ENCODE measurements around the gene WDR89.
A peak's percentile ranks its signal among the peaks of the same experiment; 100 is the strongest.

Gene WDR89

GRCh38 chr14:63555572-63555971, 86.1 kb downstream of the WDR89 start:
- Histone ChIP-seq H3K79me2 (ENCODE audit: insufficient read depth, low read length) (no peaks in the 10 kb centered on the region), H3K9me2 (replicated peaks; ENCODE audit: low read depth, low read length) (no peaks in the 10 kb centered on the region)

GRCh38 chr14:63551332-63551731, 90.3 kb downstream of the WDR89 start:
- no peak overlapping the region for H3K4me3 ChIP-seq (ENCODE audit: low read length, poor library complexity, severe bottlenecking)
- TF ChIP-seq CTCF (conservative IDR thresholded peaks at IDR 0.05; ENCODE audit: low read length) = no peak
- no peak for TF ChIP-seq EZH2phosphoT487 (IDR thresholded peaks at IDR 0.05; ENCODE audit: borderline replicate concordance)
- H3K9me3 ChIP-seq (ENCODE audit: insufficient read depth, low read depth, low read length) = no peaks in the 10 kb centered on the region
- no peak overlapping the region for H3K4me2 ChIP-seq (ENCODE audit: low read depth, low read length, poor library complexity, severe bottlenecking)
- H3F3A ChIP-seq (ENCODE audit: low read depth) = no peaks in the 10 kb centered on the region
- no peak overlapping the region for H3K9ac ChIP-seq (ENCODE audit: low read depth, low read length, poor library complexity, severe bottlenecking)
- no peaks in the 10 kb centered on the region for H3K27me3 ChIP-seq (ENCODE audit: insufficient read depth, low read length, poor library complexity, severe bottlenecking)
- no peaks in the 10 kb centered on the region for H3K9me2 ChIP-seq (replicated peaks; ENCODE audit: low read depth, low read length)
- no peaks in the 10 kb centered on the region for H3K79me2 ChIP-seq (ENCODE audit: insufficient read depth, low read length)
- no peaks in the 10 kb centered on the region for H4K20me1 ChIP-seq (ENCODE audit: insufficient read depth, low read length, poor library complexity, severe bottlenecking)
- peak overlapping the region; percentile 45 for H2AFZ ChIP-seq (ENCODE audit: low read length)
- H3K36me3 ChIP-seq (ENCODE audit: insufficient read depth, low read length) = no peaks in the 10 kb centered on the region
- H3K4me1 ChIP-seq (ENCODE audit: insufficient read depth, low read length, poor library complexity, severe bottlenecking) = no peaks in the 10 kb centered on the region

More at GRCh38 chr14:63555572-63555971, 86.1 kb downstream of the WDR89 start:
- no peak overlapping the region for H2AFZ ChIP-seq (ENCODE audit: low read length)
- H3K27me3 ChIP-seq (ENCODE audit: insufficient read depth, low read length, poor library complexity, severe bottlenecking) = no peaks in the 10 kb centered on the region
- no peaks in the 10 kb centered on the region for H3K4me1 ChIP-seq (ENCODE audit: insufficient read depth, low read length, poor library complexity, severe bottlenecking)
- no peak overlapping the region for H3K4me2 ChIP-seq (ENCODE audit: low read depth, low read length, poor library complexity, severe bottlenecking)
- no peak for TF ChIP-seq CTCF (conservative IDR thresholded peaks at IDR 0.05; ENCODE audit: low read length)
- no peak for TF ChIP-seq EZH2phosphoT487 (IDR thresholded peaks at IDR 0.05; ENCODE audit: borderline replicate concordance)
- H3K4me3 ChIP-seq (ENCODE audit: low read length, poor library complexity, severe bottlenecking) = no peak overlapping the region
- H3K9me3 ChIP-seq (ENCODE audit: insufficient read depth, low read depth, low read length) = no peaks in the 10 kb centered on the region
- H3F3A ChIP-seq (ENCODE audit: low read depth) = no peaks in the 10 kb centered on the region
- H3K36me3 ChIP-seq (ENCODE audit: insufficient read depth, low read length) = no peaks in the 10 kb centered on the region
- H4K20me1 ChIP-seq (ENCODE audit: insufficient read depth, low read length, poor library complexity, severe bottlenecking) = no peaks in the 10 kb centered on the region
- no peak overlapping the region for H3K9ac ChIP-seq (ENCODE audit: low read depth, low read length, poor library complexity, severe bottlenecking)

- no peak overlapping the region for H3K4me3 ChIP-seq (ENCODE audit: low read length, poor library complexity, severe bottlenecking)
- no peaks in the 10 kb centered on the region for H3K36me3 ChIP-seq (ENCODE audit: insufficient read depth, low read length)
- H3K9me3 ChIP-seq (ENCODE audit: insufficient read depth, low read depth, low read length) = no peaks in the 10 kb centered on the region
- H3K4me2 ChIP-seq (ENCODE audit: low read depth, low read length, poor library complexity, severe bottlenecking) = no peak overlapping the region
- peaks cover 2% of the 10 kb centered on the region for H3K4me1 ChIP-seq (ENCODE audit: insufficient read depth, low read length, poor library complexity, severe bottlenecking)
- H2AFZ ChIP-seq (ENCODE audit: low read length) = no peak overlapping the region
- TF ChIP-seq CTCF (conservative IDR thresholded peaks at IDR 0.05; ENCODE audit: low read length) (no peak), EZH2phosphoT487 (IDR thresholded peaks at IDR 0.05; ENCODE audit: borderline replicate concordance) (no peak)
- no peak overlapping the region for H3K9ac ChIP-seq (ENCODE audit: low read depth, low read length, poor library complexity, severe bottlenecking)
- H4K20me1 ChIP-seq (ENCODE audit: insufficient read depth, low read length, poor library complexity, severe bottlenecking) = peaks cover under 1% of the 10 kb centered on the region
- no peaks in the 10 kb centered on the region for H3K27me3 ChIP-seq (ENCODE audit: insufficient read depth, low read length, poor library complexity, severe bottlenecking)
- no peaks in the 10 kb centered on the region for H3F3A ChIP-seq (ENCODE audit: low read depth)
- H3K9me2 ChIP-seq (replicated peaks; ENCODE audit: low read depth, low read length) = no peaks in the 10 kb centered on the region
- H3K79me2 ChIP-seq (ENCODE audit: insufficient read depth, low read length) = peaks cover 8% of the 10 kb centered on the region
Observed at GRCh38 chr14:63547798-63548335, 93.8 kb downstream of the WDR89 start.
